ENCODE measurements around the gene F11. TPM values are rescaled to one million over a fixed set of nuclear protein-coding genes. Genes with fewer than 3 reads are reported as not detected.
"Not testable (repeated sequence)": the region's sequence is repeated elsewhere in the genome, so short reads cannot be mapped to it uniquely, and the experiment has no call there.

The F11 gene
- polyA plus RNA-seq, 1 experiment: not detected

DNA sequence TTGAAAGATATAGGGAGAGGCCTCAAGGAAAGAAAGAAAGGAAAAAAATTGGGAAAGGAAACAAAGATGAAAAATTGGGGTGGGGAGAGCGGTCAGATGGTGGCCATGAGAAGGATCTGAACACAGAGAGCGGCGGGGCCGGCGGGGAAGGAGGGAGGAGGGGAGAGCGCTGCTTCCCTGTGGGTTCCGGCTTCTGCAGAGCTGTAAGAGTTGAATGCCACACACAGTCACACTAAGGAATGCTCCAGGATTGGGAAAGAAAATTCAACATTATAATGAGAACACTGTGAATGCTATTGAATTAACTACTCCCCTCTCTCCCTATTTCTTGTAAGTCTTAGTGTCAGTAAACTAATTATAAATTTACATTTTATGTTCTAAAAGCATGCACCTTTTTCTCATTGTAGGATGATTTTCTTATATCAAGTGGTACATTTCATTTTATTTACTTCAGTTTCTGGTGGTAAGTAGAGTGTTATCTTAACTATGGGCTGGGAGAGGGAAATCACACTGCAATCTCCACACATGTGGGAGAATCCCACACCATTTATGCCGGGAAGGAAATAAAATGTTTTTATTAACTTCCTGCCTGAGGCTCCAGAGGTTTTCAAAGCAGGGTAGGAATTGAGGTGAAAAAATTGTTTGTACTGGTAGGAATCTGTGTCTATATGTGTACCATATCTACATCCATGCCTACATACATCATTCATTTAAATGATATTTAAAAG, 904 bp downstream of the F11 start:
- TF ChIP-seq, protein P1, sequence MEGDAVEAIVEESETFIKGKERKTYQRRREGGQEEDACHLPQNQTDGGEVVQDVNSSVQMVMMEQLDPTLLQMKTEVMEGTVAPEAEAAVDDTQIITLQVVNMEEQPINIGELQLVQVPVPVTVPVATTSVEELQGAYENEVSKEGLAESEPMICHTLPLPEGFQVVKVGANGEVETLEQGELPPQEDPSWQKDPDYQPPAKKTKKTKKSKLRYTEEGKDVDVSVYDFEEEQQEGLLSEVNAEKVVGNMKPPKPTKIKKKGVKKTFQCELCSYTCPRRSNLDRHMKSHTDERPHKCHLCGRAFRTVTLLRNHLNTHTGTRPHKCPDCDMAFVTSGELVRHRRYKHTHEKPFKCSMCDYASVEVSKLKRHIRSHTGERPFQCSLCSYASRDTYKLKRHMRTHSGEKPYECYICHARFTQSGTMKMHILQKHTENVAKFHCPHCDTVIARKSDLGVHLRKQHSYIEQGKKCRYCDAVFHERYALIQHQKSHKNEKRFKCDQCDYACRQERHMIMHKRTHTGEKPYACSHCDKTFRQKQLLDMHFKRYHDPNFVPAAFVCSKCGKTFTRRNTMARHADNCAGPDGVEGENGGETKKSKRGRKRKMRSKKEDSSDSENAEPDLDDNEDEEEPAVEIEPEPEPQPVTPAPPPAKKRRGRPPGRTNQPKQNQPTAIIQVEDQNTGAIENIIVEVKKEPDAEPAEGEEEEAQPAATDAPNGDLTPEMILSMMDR (IDR thresholded peaks at IDR 0.05; ENCODE audit: insufficient read depth, low read depth, low read length): no peak
- CTCF ChIA-PET: no interaction called here
- POLR2A ChIA-PET: no interaction called here
- no peak for DNase-seq (ENCODE audit: low read depth)
- H3K36me3 ChIP-seq (ENCODE audit: control insufficient read depth, insufficient read depth, low read length): no peaks in the 10 kb centered on the region
- no peaks in the 10 kb centered on the region for H3K27me3 ChIP-seq (ENCODE audit: control insufficient read depth, insufficient read depth, low read length)
- H3K4me3 ChIP-seq (ENCODE audit: low read depth, low read length): no peak overlapping the region

DNA sequence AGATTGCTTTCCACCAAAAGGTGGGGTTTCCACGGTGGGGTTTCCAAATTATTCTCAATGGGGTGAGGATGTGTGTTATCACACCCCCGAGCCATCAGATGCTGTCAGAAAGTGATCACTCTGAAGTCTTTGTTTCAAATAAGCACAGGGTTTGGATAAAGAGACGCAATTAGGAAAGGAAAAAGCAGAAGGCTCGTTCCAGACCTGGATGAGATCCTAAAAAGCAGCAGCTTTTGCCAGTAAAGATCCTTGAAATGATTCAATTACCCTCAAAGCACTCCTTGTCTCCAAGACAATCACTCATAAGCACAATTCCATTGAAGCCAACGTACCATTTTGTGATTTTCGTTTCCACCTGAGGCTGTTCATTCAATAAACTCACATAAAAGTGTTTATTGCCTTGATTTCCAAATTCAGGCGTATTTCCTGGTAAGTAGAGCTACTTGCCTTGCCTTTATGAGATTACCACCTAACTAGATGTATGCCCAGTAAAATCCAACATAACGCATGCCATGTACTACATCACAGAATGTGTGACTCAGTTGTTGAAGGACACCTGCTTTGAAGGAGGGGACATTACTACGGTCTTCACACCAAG, 5.2 kb downstream of the F11 start:
- H3K27me3 ChIP-seq (ENCODE audit: control insufficient read depth, insufficient read depth, low read length): no peaks in the 10 kb centered on the region
- H3K4me3 ChIP-seq (ENCODE audit: low read depth, low read length): no peak overlapping the region
- POLR2A ChIA-PET: no interaction called here
- H3K36me3 ChIP-seq (ENCODE audit: control insufficient read depth, insufficient read depth, low read length): no peaks in the 10 kb centered on the region
- CTCF ChIA-PET: no interaction called here
- TF ChIP-seq, protein P1 (IDR thresholded peaks at IDR 0.05; ENCODE audit: insufficient read depth, low read depth, low read length): no peak
- DNase-seq (ENCODE audit: low read depth): no peak

DNA sequence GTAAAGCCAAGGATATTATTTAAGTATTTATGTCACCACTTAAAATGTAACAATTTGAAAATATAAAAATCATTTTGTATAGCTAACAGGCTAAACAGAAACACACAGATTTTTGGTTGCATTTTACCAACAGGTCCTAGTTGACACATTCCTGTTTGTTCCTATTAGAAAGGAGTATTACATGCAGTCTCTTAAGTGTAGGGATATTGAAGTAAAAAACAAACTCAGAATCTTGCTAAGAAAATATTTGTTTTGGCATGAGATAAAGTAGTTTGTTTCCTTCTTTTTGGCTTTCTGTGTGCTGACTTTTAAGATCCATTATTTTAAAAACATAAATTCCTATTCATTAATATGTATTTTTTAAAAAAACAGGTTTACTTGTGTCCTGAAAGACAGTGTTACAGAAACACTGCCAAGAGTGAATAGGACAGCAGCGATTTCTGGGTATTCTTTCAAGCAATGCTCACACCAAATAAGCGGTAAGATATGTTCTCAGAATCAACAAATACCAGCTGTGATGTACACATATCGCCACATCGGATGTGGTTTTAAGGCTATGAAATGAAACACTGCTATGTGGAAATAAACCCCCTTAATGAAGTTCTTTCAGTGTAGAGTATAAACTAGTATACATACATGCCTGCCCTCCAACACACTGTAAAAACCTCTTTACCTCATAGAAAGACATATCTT, 6.9 kb downstream of the F11 start:
- TF ChIP-seq, protein P1 (IDR thresholded peaks at IDR 0.05; ENCODE audit: insufficient read depth, low read depth, low read length): no peak
- H3K4me3 ChIP-seq (ENCODE audit: low read depth, low read length): no peak overlapping the region
- DNase-seq (ENCODE audit: low read depth): no peak
- ChIA-PET CTCF (no interaction called here), POLR2A (no interaction called here)
- H3K27me3 ChIP-seq (ENCODE audit: control insufficient read depth, insufficient read depth, low read length): no peaks in the 10 kb centered on the region
- no peaks in the 10 kb centered on the region for H3K36me3 ChIP-seq (ENCODE audit: control insufficient read depth, insufficient read depth, low read length)

DNA sequence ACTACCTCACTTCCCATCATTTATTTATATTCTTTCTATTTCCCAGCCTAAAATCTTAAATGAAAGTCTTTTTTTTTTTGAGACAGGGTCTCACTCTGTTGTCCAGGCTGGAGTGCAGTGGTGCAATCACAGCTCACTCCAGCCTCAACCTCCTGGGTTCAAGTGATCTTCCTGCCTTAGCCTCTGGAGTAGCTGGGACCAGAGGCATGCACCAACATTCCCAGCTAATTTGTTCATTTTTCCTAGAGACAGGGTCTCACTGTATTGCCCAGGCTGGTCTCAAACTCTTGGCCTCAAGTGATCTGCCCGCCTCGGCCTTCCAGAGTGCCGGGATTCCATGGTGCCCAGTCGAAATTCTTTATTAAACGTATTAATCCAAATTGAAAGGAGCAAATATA, 7.4 kb downstream of the F11 start:
- POLR2A ChIA-PET; H3K4me3 ChIP-seq (ENCODE audit: low read depth, low read length); H3K36me3 ChIP-seq (ENCODE audit: control insufficient read depth, insufficient read depth, low read length); DNase-seq (ENCODE audit: low read depth); H3K27me3 ChIP-seq (ENCODE audit: control insufficient read depth, insufficient read depth, low read length); CTCF ChIA-PET: not testable (repeated sequence)

DNA sequence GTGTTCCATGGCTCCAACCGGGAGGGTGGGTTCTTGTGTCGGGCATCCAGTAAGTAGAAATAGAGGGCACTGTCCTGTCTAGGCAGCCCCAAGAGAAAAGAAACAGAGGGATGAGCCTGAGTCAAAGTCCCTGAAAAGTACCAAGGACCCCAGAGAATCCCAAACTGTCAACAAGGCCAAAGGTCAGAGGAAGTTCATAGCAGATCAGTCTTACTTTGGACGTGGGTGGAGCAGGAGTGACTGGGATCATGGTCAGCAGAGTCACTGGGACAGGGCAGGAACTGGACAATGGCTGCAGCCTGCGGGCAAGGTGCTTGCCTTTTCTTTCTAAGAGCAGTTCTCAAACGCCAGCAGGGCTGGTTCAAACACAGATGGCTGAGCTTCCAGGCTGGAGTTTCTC, 17.3 kb downstream of the F11 start:
- ChIA-PET POLR2A (no interaction called here), CTCF (no interaction called here)
- no peak for DNase-seq (ENCODE audit: low read depth)
- Histone ChIP-seq H3K4me3 (ENCODE audit: low read depth, low read length) (no peak overlapping the region), H3K27me3 (ENCODE audit: control insufficient read depth, insufficient read depth, low read length) (no peaks in the 10 kb centered on the region), H3K36me3 (ENCODE audit: control insufficient read depth, insufficient read depth, low read length) (no peaks in the 10 kb centered on the region)
- TF ChIP-seq, protein P1 (IDR thresholded peaks at IDR 0.05; ENCODE audit: insufficient read depth, low read depth, low read length): no peak
